Natural killer cell (primary cell): Measurements from ENCODE around the gene RAET1E. TPM values are rescaled to one million over a fixed set of nuclear protein-coding genes. Genes with fewer than 3 reads are reported as not detected.
"Not testable (repeated sequence)": the region's sequence is repeated elsewhere in the genome, so short reads cannot be mapped to it uniquely, and the experiment has no call there.

Source experiments
- ATAC-seq, 3 donors: fragments of 150-1000 bp in 2 of 3; fragments of 200-7000 bp in 1 of 3; cut with Tn5 transposase; 1 replicate in 1 of 3; 2 replicates in 2 of 3; pipeline ENCODE4 v1.10.0; 2021; ENCODE audit warnings: mild to moderate bottlenecking in 2 of 3, moderate library complexity in 2 of 3
- DNase-seq, 2 donors: peaks; one replicate each; pipeline versions ENCODE4 v3.0.0 to v3.0.0-alpha.2; 2013 to 2021; ENCODE audit warnings: mixed read lengths in 1 of 2
- H3K27ac ChIP-seq: one replicate; pipeline ENCODE4 v1.5.1; 2013; ENCODE audit warnings: mild to moderate bottlenecking, low read length
- H3K27me3 ChIP-seq: one replicate; pipeline ENCODE4 v1.6.1; 2013; ENCODE audit warnings: low read length; ENCODE audit not compliant: control insufficient read depth, insufficient read depth
- H3K36me3 ChIP-seq: one replicate; pipeline ENCODE4 v1.6.1; 2013; ENCODE audit warnings: low read length; ENCODE audit not compliant: control insufficient read depth, insufficient read depth
- H3K4me1 ChIP-seq: one replicate; pipeline ENCODE4 v1.6.1; 2013; ENCODE audit warnings: low read length; ENCODE audit not compliant: control insufficient read depth, insufficient read depth
- H3K4me3 ChIP-seq: one replicate; pipeline ENCODE4 v1.5.1; 2013; ENCODE audit warnings: low read length
- H3K9me3 ChIP-seq: one replicate; pipeline ENCODE4 v1.6.1; 2013; ENCODE audit warnings: low read length; ENCODE audit not compliant: control insufficient read depth, insufficient read depth
- H3K27ac Mint-ChIP-seq, 2 donors: one replicate each; pipeline ENCODE4 v1.8.0; 2022; ENCODE audit warnings: mild to moderate bottlenecking in 2 of 2, mixed read lengths in 2 of 2, moderate library complexity in 1 of 2
- H3K27me3 Mint-ChIP-seq, 2 donors: one replicate each; pipeline ENCODE4 v1.8.0; 2022; ENCODE audit warnings: low read depth in 2 of 2, mixed read lengths in 2 of 2
- H3K36me3 Mint-ChIP-seq: one replicate; pipeline ENCODE4 v1.8.0; 2022; ENCODE audit warnings: mixed read lengths
- H3K4me1 Mint-ChIP-seq, 2 donors: one replicate each; pipeline ENCODE4 v1.8.0; 2022; ENCODE audit warnings: mixed read lengths in 2 of 2
- H3K4me3 Mint-ChIP-seq: one replicate; pipeline ENCODE4 v1.8.0; 2022; ENCODE audit warnings: mild to moderate bottlenecking, moderate library complexity, mixed read lengths
- H3K9me3 Mint-ChIP-seq, 2 donors: one replicate each; pipeline ENCODE4 v1.8.0; 2022; ENCODE audit warnings: mixed read lengths in 2 of 2
- CTCF ChIP-seq: fragments of 200-600 bp; IDR thresholded peaks from one replicate; pipeline ENCODE4 v1.8.0; 2022; ENCODE audit warnings: antibody characterized with exemption
- WGBS: methylation state at CpG from one replicate; pipeline ENCODE4 v1.1.7; 2013; ENCODE audit warnings: missing lambda C conversion rate; ENCODE audit not compliant: insufficient coverage; 5-methylcytosine and 5-hydroxymethylcytosine counted together
- intact Hi-C: fragments of 100-400 bp; cut with micrococcal nuclease; formaldehyde crosslinking; loops from one replicate; pipeline ENCODE4 v1.14.2; 2022
- total RNA-seq, 4 donors: library from RNA; stranded (reverse); fragments of 120-200 nt in 1 of 4; gene quantifications; one replicate each; pipeline versions ENCODE4 v1.2.3 to v1.2.4, GENCODE V29; 2013 to 2022

RAET1E gene
- total RNA-seq, 3 donors from 2014 or later (not counting 1 experiment from before 2014, with no cell fraction given): not detected

DNA sequence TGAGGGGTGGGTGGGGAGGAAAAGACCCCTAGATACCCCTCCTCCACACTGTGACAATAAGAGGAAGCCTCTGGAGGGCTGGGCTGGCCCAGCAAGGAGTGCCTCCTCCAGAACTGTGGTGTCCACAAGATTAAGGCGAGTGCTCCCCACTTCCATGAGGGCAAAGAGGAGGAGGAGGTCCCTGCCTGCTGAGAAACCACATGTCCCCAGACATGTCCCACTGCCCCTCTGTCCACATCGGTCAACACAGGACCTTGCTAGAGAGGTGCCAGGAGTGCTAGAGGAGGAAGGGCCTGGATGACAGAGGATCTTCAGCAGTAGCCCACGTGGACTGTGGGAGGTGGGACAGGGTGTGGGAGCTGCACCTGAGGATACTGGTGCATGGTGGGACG, 21.9 kb upstream of the RAET1E start:
- H3K9me3 Mint-ChIP-seq: no peaks in the 10 kb centered on the region
- Histone ChIP-seq H3K36me3 (no peaks in the 10 kb centered on the region), H3K9me3 (no peaks in the 10 kb centered on the region), H3K27me3 (peaks cover 30% of the 10 kb centered on the region), H3K4me3 (no peak overlapping the region), H3K4me1 (peaks cover 16% of the 10 kb centered on the region), H3K27ac (no peak overlapping the region)
- no peak overlapping the region for H3K27ac Mint-ChIP-seq
- H3K27me3 Mint-ChIP-seq: peaks cover 55 to 63% of the 10 kb centered on the region in 2 donors
- 86% methylated on average over 4 of the region's 4 CpGs for WGBS
- intact Hi-C loops: no loop called here
- H3K36me3 Mint-ChIP-seq: no peaks in the 10 kb centered on the region
- ATAC-seq (no peak), DNase-seq (peak in 1 of 2 donors; percentile 4)
- H3K4me3 Mint-ChIP-seq: no peak overlapping the region
- H3K4me1 Mint-ChIP-seq: peaks cover 11 to 20% of the 10 kb centered on the region in 2 donors
- no peak for TF ChIP-seq CTCF

GRCh38 chr6:149919126-149919833, 21.4 kb upstream of the RAET1E start:
- ATAC-seq, H3K36me3 Mint-ChIP-seq, H3K9me3 ChIP-seq, H3K36me3 ChIP-seq, H3K4me3 Mint-ChIP-seq, H3K27ac ChIP-seq, intact Hi-C loops, H3K27ac Mint-ChIP-seq, H3K4me3 ChIP-seq, H3K9me3 Mint-ChIP-seq: not testable (repeated sequence)
- WGBS: 75% methylated on average over 7 of the region's 11 CpGs
- peaks cover 11 to 20% of the 10 kb centered on the region in 2 donors for H3K4me1 Mint-ChIP-seq
- H3K27me3 ChIP-seq: peaks cover 25% of the 10 kb centered on the region
- H3K4me1 ChIP-seq: peaks cover 16% of the 10 kb centered on the region
- DNase-seq: peak in 1 of 2 donors; percentile 3
- peaks cover 49 to 60% of the 10 kb centered on the region in 2 donors for H3K27me3 Mint-ChIP-seq

DNA sequence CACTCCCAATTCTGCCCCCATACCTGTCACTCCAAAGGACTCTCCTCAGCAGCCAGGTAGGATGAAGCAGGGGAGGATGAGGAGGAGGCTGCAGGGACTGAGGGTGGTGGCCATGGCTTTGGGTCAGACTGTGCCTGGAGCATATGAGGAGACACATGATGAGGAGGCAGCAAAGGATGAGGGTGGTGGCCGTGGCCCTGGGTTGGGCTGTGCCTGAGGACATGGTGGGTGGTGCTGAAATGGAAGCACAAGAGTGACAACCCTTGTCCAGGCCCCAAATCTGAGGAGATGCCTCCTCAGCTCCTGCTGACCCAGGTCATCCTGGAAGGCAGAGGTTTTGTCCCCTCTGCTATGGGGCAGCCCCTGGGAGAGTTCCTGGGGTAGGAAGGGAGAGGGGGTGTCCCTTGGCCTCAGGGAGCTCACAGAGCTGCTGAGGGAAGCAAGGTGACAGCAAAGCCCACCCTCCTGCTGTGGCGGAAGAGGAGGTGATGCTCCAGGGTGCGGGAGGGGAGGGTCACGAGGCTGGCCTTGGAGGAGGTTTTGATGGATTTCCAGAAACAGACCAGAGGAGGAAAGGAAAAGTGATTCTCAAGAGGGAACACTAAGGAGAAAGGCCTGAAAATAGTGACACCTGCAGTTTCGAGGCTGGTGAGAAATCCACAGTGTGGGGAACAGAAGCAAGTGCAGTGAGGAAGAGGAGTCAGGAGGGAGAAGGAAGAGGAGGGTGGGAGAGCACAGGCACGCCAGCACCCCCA, 20.4 kb upstream of the RAET1E start:
- Histone ChIP-seq H3K4me3 (no peak overlapping the region), H3K36me3 (no peaks in the 10 kb centered on the region), H3K9me3 (no peaks in the 10 kb centered on the region), H3K4me1 (peaks cover 11% of the 10 kb centered on the region), H3K27me3 (peaks cover 17% of the 10 kb centered on the region), H3K27ac (no peak overlapping the region)
- DNase-seq (no peak), ATAC-seq (no peak)
- no peak for TF ChIP-seq CTCF
- Mint-ChIP-seq H3K4me3 (no peak overlapping the region), H3K9me3 (no peaks in the 10 kb centered on the region), H3K27ac (no peak overlapping the region), H3K4me1 (peaks cover 6 to 15% of the 10 kb centered on the region in 2 donors), H3K36me3 (no peaks in the 10 kb centered on the region), H3K27me3 (peaks cover 44 to 50% of the 10 kb centered on the region in 2 donors)
- intact Hi-C loops: no loop called here
- WGBS: 84% methylated on average over 6 of the region's 6 CpGs

DNA sequence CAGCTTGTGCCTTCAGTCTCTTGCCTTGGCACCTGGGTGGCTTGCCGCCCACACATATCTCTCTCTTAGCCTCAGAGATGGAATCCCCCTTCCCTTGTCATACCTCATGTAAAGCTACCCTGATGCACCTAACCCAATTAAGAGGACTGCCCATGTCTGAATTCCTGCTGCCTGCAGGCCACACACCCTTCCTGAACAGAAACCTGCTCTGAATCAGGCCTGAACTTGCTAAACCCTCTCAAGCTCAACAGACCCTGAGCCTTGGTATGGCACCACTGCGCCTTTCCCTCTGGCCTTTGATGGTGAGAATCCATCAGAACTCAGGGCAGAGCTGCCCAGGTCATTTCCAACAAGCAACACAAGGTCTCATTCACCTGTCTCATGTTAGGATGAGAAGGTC, 19.8 kb upstream of the RAET1E start:
- TF ChIP-seq CTCF: no peak
- no peaks in the 10 kb centered on the region for H3K9me3 ChIP-seq
- DNase-seq: no peak
- H3K27me3 ChIP-seq: peaks cover 12% of the 10 kb centered on the region
- Mint-ChIP-seq H3K4me1 (peaks cover 0 to 9% of the 10 kb centered on the region in 2 donors), H3K27ac (no peak overlapping the region), H3K27me3 (peaks cover 43% of the 10 kb centered on the region in 2 donors), H3K9me3 (no peaks in the 10 kb centered on the region), H3K4me3 (no peak overlapping the region), H3K36me3 (no peaks in the 10 kb centered on the region)
- peaks cover 5% of the 10 kb centered on the region for H3K4me1 ChIP-seq
- ATAC-seq: no peak
- WGBS: 79% methylated on average over 2 of the region's 2 CpGs
- no peaks in the 10 kb centered on the region for H3K36me3 ChIP-seq
- no peak overlapping the region for H3K4me3 ChIP-seq
- H3K27ac ChIP-seq: no peak overlapping the region
- intact Hi-C loops: no loop called here
